ENCODE measurements around the gene KRTAP10-7. TPM values are rescaled to one million over a fixed set of nuclear protein-coding genes. Genes with fewer than 3 reads are reported as not detected.

KRTAP10-7 gene
- total RNA-seq, 1 experiment from 2014 or later, result not detected

Other genes starting within 250 kb of the KRTAP10-7 start
- gene TRPM2, start 247.0 kb upstream of the KRTAP10-7 start, total RNA-seq (2014; rRNA removed; shearing (Covaris generic)), result 0.76 and 0.89 TPM in 2 replicates
- gene LRRC3, start 145.1 kb upstream of the KRTAP10-7 start, total RNA-seq (2014; rRNA removed; shearing (Covaris generic)), result 0.37 and 0.52 TPM in 2 replicates
- not detected in 2 replicates for gene KRTAP10-1, start 60.4 kb upstream of the KRTAP10-7 start, total RNA-seq (2014; rRNA removed; shearing (Covaris generic))
- not detected in 2 replicates for gene KRTAP10-2, start 49.1 kb upstream of the KRTAP10-7 start, total RNA-seq (2014; rRNA removed; shearing (Covaris generic))
- gene KRTAP10-3, start 41.8 kb upstream of the KRTAP10-7 start, total RNA-seq (2014; rRNA removed; shearing (Covaris generic)), result not detected in 2 replicates
- not detected in 2 replicates for gene KRTAP10-4, start 26.9 kb upstream of the KRTAP10-7 start, total RNA-seq (2014; rRNA removed; shearing (Covaris generic))
- gene KRTAP10-5, start 20.0 kb upstream of the KRTAP10-7 start, total RNA-seq (2014; rRNA removed; shearing (Covaris generic)), result not detected in 2 replicates
- gene KRTAP10-6, start 8.1 kb upstream of the KRTAP10-7 start, total RNA-seq (2014; rRNA removed; shearing (Covaris generic)), result not detected in 2 replicates
- not detected in 2 replicates for gene KRTAP10-8, start 11.5 kb downstream of the KRTAP10-7 start, total RNA-seq (2014; rRNA removed; shearing (Covaris generic))
- gene KRTAP10-9, start 26.5 kb downstream of the KRTAP10-7 start, total RNA-seq (2014; rRNA removed; shearing (Covaris generic)), result not detected in 2 replicates
- not detected in 2 replicates for gene KRTAP10-10, start 36.8 kb downstream of the KRTAP10-7 start, total RNA-seq (2014; rRNA removed; shearing (Covaris generic))
- not detected in 2 replicates for gene KRTAP10-11, start 45.8 kb downstream of the KRTAP10-7 start, total RNA-seq (2014; rRNA removed; shearing (Covaris generic))
- gene KRTAP12-4, start 54.1 kb downstream of the KRTAP10-7 start, total RNA-seq (2014; rRNA removed; shearing (Covaris generic)), result not detected in 2 replicates
- not detected in 2 replicates for gene KRTAP12-3, start 57.3 kb downstream of the KRTAP10-7 start, total RNA-seq (2014; rRNA removed; shearing (Covaris generic))
- gene KRTAP12-2, start 66.3 kb downstream of the KRTAP10-7 start, total RNA-seq (2014; rRNA removed; shearing (Covaris generic)), result not detected in 2 replicates
- not detected in 2 replicates for gene KRTAP12-1, start 81.6 kb downstream of the KRTAP10-7 start, total RNA-seq (2014; rRNA removed; shearing (Covaris generic))
- not detected in 2 replicates for gene KRTAP10-12, start 96.6 kb downstream of the KRTAP10-7 start, total RNA-seq (2014; rRNA removed; shearing (Covaris generic))
- 0.08 TPM in 1 of 2 replicates, not detected in the other for gene TSPEAR, start 111.0 kb downstream of the KRTAP10-7 start, total RNA-seq (2014; rRNA removed; shearing (Covaris generic))
- 55.6 and 68.9 TPM in 2 replicates for gene UBE2G2, start 201.2 kb downstream of the KRTAP10-7 start, total RNA-seq (2014; rRNA removed; shearing (Covaris generic))
- 155 and 177 TPM in 2 replicates for gene SUMO3, start 217.5 kb downstream of the KRTAP10-7 start, total RNA-seq (2014; rRNA removed; shearing (Covaris generic))

All from H4 (cell line).